Keratinocyte (primary cell): ENCODE measurements around the gene TMEM120B.

Source experiments
- CTCF ChIP-seq, 3 experiments: IDR thresholded peaks in 1 of 3; conservative IDR thresholded peaks in 1 of 3; optimal IDR thresholded peaks in 1 of 3; 2 replicates in 2 of 3; 3 replicates in 1 of 3; pipeline versions ENCODE3 to v1.5.1; 2011; ENCODE audit warnings: low read length in 3 of 3, mild to moderate bottlenecking in 3 of 3, moderate library complexity in 2 of 3, control low read depth in 1 of 3, inconsistent platforms in 1 of 3; ENCODE audit not compliant: insufficient read depth in 2 of 3; ENCODE audit errors: extremely low read depth in 1 of 3
- EZH2 ChIP-seq: IDR thresholded peaks from one replicate; pipeline ENCODE4 v1.6.1; 2012; ENCODE audit warnings: inconsistent platforms, mild to moderate bottlenecking, low read length, moderate library complexity

GRCh38 chr12:121797937-121798786 is 85.6 kb downstream of the TMEM120B start:
- no peak for TF ChIP-seq CTCF (optimal IDR thresholded peaks at IDR 0.05 in 1 of 3, IDR thresholded peaks at IDR 0.05 in 1 of 3, conservative IDR thresholded peaks at IDR 0.05 in 1 of 3; ENCODE audit: extremely low read depth in 1 of 3, insufficient read depth in 2 of 3, low read length in 3 of 3)
- no peak for TF ChIP-seq EZH2
